ENCODE measurements around the gene ZFAND3.

ZFAND3 gene

GRCh38 chr6:37798436-37799262 lies 20.9 kb upstream of the ZFAND3 start:
- no peak for DNase-seq (ENCODE audit: low read depth, low spot score)

- no peak for DNase-seq (ENCODE audit: low read depth, low spot score)
Measured at GRCh38 chr6:37799263-37799644, 20.3 kb upstream of the ZFAND3 start.

GRCh38 chr6:37800703-37801604 lies 18.6 kb upstream of the ZFAND3 start:
- no peak for DNase-seq (ENCODE audit: low read depth, low spot score)

- DNase-seq (ENCODE audit: low read depth, low spot score), result no peak
Measured at GRCh38 chr6:37801605-37801940, 18.0 kb upstream of the ZFAND3 start.

GRCh38 chr6:37802810-37803209 lies 16.7 kb upstream of the ZFAND3 start:
- no peak for DNase-seq (ENCODE audit: low read depth, low spot score)

GRCh38 chr6:37804586-37804985 lies 14.9 kb upstream of the ZFAND3 start:
- DNase-seq (ENCODE audit: low read depth, low spot score), result no peak

- no peak for DNase-seq (ENCODE audit: low read depth, low spot score)
Measured at GRCh38 chr6:37806213-37806612, 13.3 kb upstream of the ZFAND3 start.

- DNase-seq (ENCODE audit: low read depth, low spot score), result no peak
Measured at GRCh38 chr6:37807656-37808055, 11.9 kb upstream of the ZFAND3 start.

GRCh38 chr6:37809197-37809543 lies 10.4 kb upstream of the ZFAND3 start:
- no peak for DNase-seq (ENCODE audit: low read depth, low spot score)

GRCh38 chr6:37812841-37813240 lies 6.7 kb upstream of the ZFAND3 start:
- DNase-seq (ENCODE audit: low read depth, low spot score), result no peak

GRCh38 chr6:37814374-37814773 lies 5.2 kb upstream of the ZFAND3 start:
- DNase-seq (ENCODE audit: low read depth, low spot score), result no peak

- no peak for DNase-seq (ENCODE audit: low read depth, low spot score)
Measured at GRCh38 chr6:37816599-37817375, 2.7 kb upstream of the ZFAND3 start.

GRCh38 chr6:37818536-37819176 lies 871 bp upstream of the ZFAND3 start:
- DNase-seq (ENCODE audit: low read depth, low spot score), result no peak

GRCh38 chr6:37819802-37820717 lies 533 bp downstream of the ZFAND3 start:
- no peak for DNase-seq (ENCODE audit: low read depth, low spot score)

GRCh38 chr6:37820718-37821079 lies 1.2 kb downstream of the ZFAND3 start:
- no peak for DNase-seq (ENCODE audit: low read depth, low spot score)

GRCh38 chr6:37821446-37821845 lies 1.9 kb downstream of the ZFAND3 start:
- DNase-seq (ENCODE audit: low read depth, low spot score), result no peak

- no peak for DNase-seq (ENCODE audit: low read depth, low spot score)
Measured at GRCh38 chr6:37822851-37823682, 3.5 kb downstream of the ZFAND3 start.

GRCh38 chr6:37824170-37824569 lies 4.6 kb downstream of the ZFAND3 start:
- no peak for DNase-seq (ENCODE audit: low read depth, low spot score)

GRCh38 chr6:37826188-37826587 lies 6.7 kb downstream of the ZFAND3 start:
- no peak for DNase-seq (ENCODE audit: low read depth, low spot score)

- DNase-seq (ENCODE audit: low read depth, low spot score), result no peak
Measured at GRCh38 chr6:37826993-37827392, 7.5 kb downstream of the ZFAND3 start.

Measured in brain pericyte (primary cell).